ENCODE measurements around the gene GPHN.

DNA sequence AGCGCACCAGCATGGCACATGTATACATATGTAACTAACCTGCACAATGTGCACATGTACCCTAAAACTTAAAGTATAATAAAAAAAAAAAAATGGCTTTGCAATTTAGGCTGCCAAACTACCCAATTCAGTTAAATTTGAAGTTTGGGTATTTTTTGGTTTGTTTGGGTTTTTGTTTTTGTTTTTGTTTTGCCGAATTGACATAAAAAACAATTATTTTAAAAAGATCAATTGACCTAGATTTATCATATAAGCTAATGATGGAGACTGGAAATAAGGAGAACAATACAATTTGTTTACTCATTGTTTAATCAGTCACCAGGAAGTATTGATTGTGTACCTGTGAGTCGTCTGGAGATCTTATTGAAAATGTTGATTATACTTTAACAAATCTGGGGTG, 619.2 kb downstream of the GPHN start:
- TF ChIP-seq, protein P1, sequence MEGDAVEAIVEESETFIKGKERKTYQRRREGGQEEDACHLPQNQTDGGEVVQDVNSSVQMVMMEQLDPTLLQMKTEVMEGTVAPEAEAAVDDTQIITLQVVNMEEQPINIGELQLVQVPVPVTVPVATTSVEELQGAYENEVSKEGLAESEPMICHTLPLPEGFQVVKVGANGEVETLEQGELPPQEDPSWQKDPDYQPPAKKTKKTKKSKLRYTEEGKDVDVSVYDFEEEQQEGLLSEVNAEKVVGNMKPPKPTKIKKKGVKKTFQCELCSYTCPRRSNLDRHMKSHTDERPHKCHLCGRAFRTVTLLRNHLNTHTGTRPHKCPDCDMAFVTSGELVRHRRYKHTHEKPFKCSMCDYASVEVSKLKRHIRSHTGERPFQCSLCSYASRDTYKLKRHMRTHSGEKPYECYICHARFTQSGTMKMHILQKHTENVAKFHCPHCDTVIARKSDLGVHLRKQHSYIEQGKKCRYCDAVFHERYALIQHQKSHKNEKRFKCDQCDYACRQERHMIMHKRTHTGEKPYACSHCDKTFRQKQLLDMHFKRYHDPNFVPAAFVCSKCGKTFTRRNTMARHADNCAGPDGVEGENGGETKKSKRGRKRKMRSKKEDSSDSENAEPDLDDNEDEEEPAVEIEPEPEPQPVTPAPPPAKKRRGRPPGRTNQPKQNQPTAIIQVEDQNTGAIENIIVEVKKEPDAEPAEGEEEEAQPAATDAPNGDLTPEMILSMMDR (optimal IDR thresholded peaks at IDR 0.05 in 1 of 3, IDR thresholded peaks at IDR 0.05 in 1 of 3, conservative IDR thresholded peaks at IDR 0.05 in 1 of 3; ENCODE audit: extremely low read depth in 1 of 3, insufficient read depth in 2 of 3, low read length in 3 of 3) = no peak
- no peak for TF ChIP-seq EZH2 (IDR thresholded peaks at IDR 0.05; ENCODE audit: low read length)
